H1 (cell line): ENCODE results near the gene UBL5. TPM values are rescaled to one million over a fixed set of nuclear protein-coding genes. Genes with fewer than 3 reads are reported as not detected.

ENCODE experiments used
- CTCF ChIA-PET: fragments of 300-600 bp; sonication (Branson Sonifier 250); formaldehyde crosslinking; loops from one replicate; lab custom pipeline; 2021; ENCODE audit not compliant: partially characterized antibody; lab: Charles Lee
- POLR2A ChIA-PET: fragments of 300-600 bp; sonication (Branson Sonifier 250); formaldehyde crosslinking; loops from one replicate; lab custom pipeline; 2021; ENCODE audit warnings: inconsistent platforms; ENCODE audit not compliant: partially characterized antibody; lab: Charles Lee
- DNase-seq, 2 experiments: peaks; one replicate each; pipeline versions ENCODE4 v3.0.0 to v3.0.0-alpha.2; 2010 to 2022; ENCODE audit warnings: low spot score in 2 of 2, low read depth in 1 of 2, mixed read lengths in 1 of 2
- FAIRE-seq: peaks from 2 replicates; lab custom pipeline; 2011; peaks lifted over from hg19 to GRCh38; lab: Jason Lieb, UNC
- H2AFZ ChIP-seq: 2 replicates; pipeline ENCODE4 v1.8.1; 2012; ENCODE audit warnings: low read length, inconsistent platforms
- H2AK5ac ChIP-seq: 2 replicates; pipeline ENCODE4 v1.6.1; 2013; ENCODE audit warnings: low read depth, low read length
- H2BK120ac ChIP-seq: replicated peaks from 2 replicates; pipeline ENCODE3; 2013; ENCODE audit warnings: low read depth, low read length, inconsistent platforms
- H2BK12ac ChIP-seq: 2 replicates; pipeline ENCODE4 v1.6.1; 2013; ENCODE audit warnings: low read depth, low read length
- H2BK15ac ChIP-seq: 2 replicates; pipeline ENCODE4 v1.6.1; 2013; ENCODE audit warnings: low read length
- H2BK20ac ChIP-seq: 2 replicates; pipeline ENCODE4 v1.6.1; 2013; ENCODE audit warnings: low read length
- H2BK5ac ChIP-seq: 2 replicates; pipeline ENCODE4 v1.6.1; 2013; ENCODE audit warnings: low read depth, low read length
- H3K14ac ChIP-seq: 2 replicates; pipeline ENCODE4 v1.6.1; 2013; ENCODE audit warnings: inconsistent platforms; ENCODE audit not compliant: insufficient read length
- H3K18ac ChIP-seq: 2 replicates; pipeline ENCODE4 v1.6.1; 2013; ENCODE audit warnings: low read length; ENCODE audit errors: extremely low read depth
- H3K23ac ChIP-seq: 2 replicates; pipeline ENCODE4 v1.6.1; 2013; ENCODE audit warnings: inconsistent platforms; ENCODE audit not compliant: insufficient read length
- H3K23me2 ChIP-seq: 2 replicates; pipeline ENCODE4 v1.6.1; 2013; ENCODE audit warnings: low read depth, low read length
- H3K27ac ChIP-seq: 2 replicates; pipeline ENCODE4 v1.6.1; 2011; ENCODE audit warnings: low read depth, low read length, inconsistent platforms
- H3K27me3 ChIP-seq, 4 experiments: replicated peaks in 1 of 4; 1 replicate in 1 of 4; 2 replicates in 3 of 4; pipeline versions ENCODE4 v1.6.1 to v1.8.1; 2011 to 2013; ENCODE audit warnings: low read length in 3 of 4, mild to moderate bottlenecking in 3 of 4, inconsistent platforms in 2 of 4, mixed read lengths in 2 of 4, moderate library complexity in 1 of 4; ENCODE audit not compliant: control insufficient read depth in 3 of 4, insufficient read depth in 3 of 4; ENCODE audit errors: extremely low read depth in 1 of 4
- H3K36me3 ChIP-seq, 4 experiments: 2 replicates each; pipeline versions ENCODE4 v1.6.1 to v1.8.1; 2011 to 2013; ENCODE audit warnings: mild to moderate bottlenecking in 4 of 4, low read length in 3 of 4, moderate library complexity in 2 of 4, control low read depth in 1 of 4, inconsistent platforms in 1 of 4; ENCODE audit not compliant: insufficient read depth in 4 of 4, control insufficient read depth in 2 of 4
- H3K4ac ChIP-seq: replicated peaks from 2 replicates; pipeline ENCODE3; 2013; ENCODE audit warnings: low read length, low read depth, mixed read lengths, inconsistent platforms; ENCODE audit not compliant: insufficient read length
- H3K4me1 ChIP-seq, 4 experiments: replicated peaks in 1 of 4; 1 replicate in 1 of 4; 2 replicates in 3 of 4; pipeline versions ENCODE4 v1.6.1 to v1.8.1; 2011 to 2013; ENCODE audit warnings: low read length in 3 of 4, inconsistent platforms in 2 of 4, mixed read lengths in 1 of 4; ENCODE audit not compliant: insufficient read depth in 4 of 4, control insufficient read depth in 3 of 4
- H3K4me2 ChIP-seq, 2 experiments: 2 replicates each; pipeline versions ENCODE4 v1.6.1 to v1.8.1; 2011 to 2013; ENCODE audit warnings: low read depth in 2 of 2, low read length in 2 of 2, control low read depth in 1 of 2, inconsistent platforms in 1 of 2, mild to moderate bottlenecking in 1 of 2; ENCODE audit not compliant: insufficient read depth in 1 of 2
- H3K4me3 ChIP-seq, 4 experiments: fragments of 200-600, 300-600 bp in 1 of 4; sonication (generic), shearing (Covaris generic), sonication (Bioruptor Twin) in 1 of 4; 2 replicates each; pipeline versions ENCODE4 v1.5.1 to v1.8.1; 2011 to 2016; ENCODE audit warnings: low read length in 4 of 4, low read depth in 3 of 4, control low read depth in 2 of 4, inconsistent platforms in 2 of 4, mild to moderate bottlenecking in 2 of 4, mixed read lengths in 1 of 4, moderate library complexity in 1 of 4; ENCODE audit not compliant: insufficient read depth in 2 of 4; ENCODE audit errors: extremely low read depth in 1 of 4
- H3K56ac ChIP-seq: replicated peaks from 2 replicates; pipeline ENCODE3; 2013; ENCODE audit warnings: low read depth, mild to moderate bottlenecking, mixed read lengths, low read length, inconsistent platforms; ENCODE audit not compliant: insufficient read length
- H3K79me1 ChIP-seq: 2 replicates; pipeline ENCODE4 v1.6.1; 2013; ENCODE audit warnings: low read depth, low read length, control low read depth
- H3K79me2 ChIP-seq, 2 experiments: 2 replicates each; pipeline versions ENCODE4 v1.6.1 to v1.8.1; 2012 to 2013; ENCODE audit warnings: low read length in 2 of 2, mild to moderate bottlenecking in 2 of 2, inconsistent platforms in 1 of 2; ENCODE audit not compliant: insufficient read depth in 2 of 2, control insufficient read depth in 1 of 2
- H3K9ac ChIP-seq, 4 experiments: replicated peaks in 1 of 4; 1 replicate in 1 of 4; 2 replicates in 3 of 4; pipeline versions ENCODE4 v1.6.1 to v1.8.1; 2011 to 2013; ENCODE audit warnings: low read depth in 3 of 4, low read length in 3 of 4, control low read depth in 2 of 4, mild to moderate bottlenecking in 2 of 4, moderate library complexity in 2 of 4, inconsistent platforms in 1 of 4; ENCODE audit errors: extremely low read depth in 1 of 4
- H3K9me3 ChIP-seq, 2 experiments: 2 replicates each; pipeline versions ENCODE4 v1.6.1 to v1.8.1; 2012 to 2013; ENCODE audit warnings: mild to moderate bottlenecking in 2 of 2, moderate library complexity in 2 of 2, control low read depth in 1 of 2, inconsistent platforms in 1 of 2, low read depth in 1 of 2, low read length in 1 of 2, mixed read lengths in 1 of 2; ENCODE audit not compliant: insufficient read depth in 2 of 2
- H4K20me1 ChIP-seq, 2 experiments: replicated peaks in 1 of 2; 2 replicates each; pipeline versions ENCODE3 to v1.8.1; 2011 to 2013; ENCODE audit warnings: inconsistent platforms in 2 of 2, low read length in 2 of 2, mild to moderate bottlenecking in 1 of 2; ENCODE audit not compliant: insufficient read depth in 2 of 2, control insufficient read depth in 1 of 2
- H4K5ac ChIP-seq: 2 replicates; pipeline ENCODE4 v1.6.1; 2013; ENCODE audit warnings: low read length, low read depth, mixed read lengths, inconsistent platforms; ENCODE audit not compliant: insufficient read length
- H4K8ac ChIP-seq: 2 replicates; pipeline ENCODE4 v1.8.0; 2013; ENCODE audit warnings: mild to moderate bottlenecking, moderate library complexity, low read length, inconsistent platforms; ENCODE audit not compliant: insufficient read depth; ENCODE audit errors: extremely low read depth
- H4K91ac ChIP-seq: replicated peaks from 2 replicates; pipeline ENCODE3; 2013; ENCODE audit warnings: low read length, mixed read lengths, inconsistent platforms; ENCODE audit not compliant: insufficient read length
- CHD1 ChIP-seq: IDR thresholded peaks from 2 replicates; pipeline ENCODE4 v1.6.1; 2012; ENCODE audit warnings: low read depth, low read length, improper control_type of control experiment
- GABPA ChIP-seq: IDR thresholded peaks from 2 replicates; pipeline ENCODE4 v1.6.1; 2011; ENCODE audit warnings: mild to moderate bottlenecking, low read length, moderate library complexity, borderline replicate concordance; ENCODE audit not compliant: insufficient read depth
- GTF2F1 ChIP-seq: IDR thresholded peaks from 2 replicates; pipeline ENCODE4 v1.6.1; 2012; ENCODE audit warnings: low read depth, low read length, improper control_type of control experiment, borderline replicate concordance
- KDM1A ChIP-seq: fragments of 200-600, 300-600 bp; sonication (generic); IDR thresholded peaks from 2 replicates; pipeline ENCODE4 v1.7.1; 2016; ENCODE audit warnings: mild to moderate bottlenecking, low read length, borderline replicate concordance
- MAFK ChIP-seq: IDR thresholded peaks from 2 replicates; pipeline ENCODE4 v1.6.1; 2012; ENCODE audit warnings: low read depth, mild to moderate bottlenecking, improper control_type of control experiment, low read length
- POLR2AphosphoS5 ChIP-seq: IDR thresholded peaks from 2 replicates; pipeline ENCODE4 v1.6.1; 2011; ENCODE audit warnings: low read depth, low read length
- RNF2 ChIP-seq: fragments of 200-900, 300-1000 bp; sonication (generic); IDR thresholded peaks from 2 replicates; pipeline ENCODE4 v1.7.1; 2016; ENCODE audit warnings: borderline replicate concordance, low read depth, mild to moderate bottlenecking, antibody characterized with exemption, low read length; ENCODE audit not compliant: poor library complexity, severe bottlenecking; ENCODE audit errors: missing control alignments
- SAP30 ChIP-seq: fragments of 300-600 bp; sonication (generic); IDR thresholded peaks from 2 replicates; pipeline ENCODE4 v1.7.1; 2012; ENCODE audit warnings: low read length, moderate library complexity, mild to moderate bottlenecking, inconsistent platforms; ENCODE audit not compliant: insufficient read depth, insufficient replicate concordance
- ZNF274 ChIP-seq: IDR thresholded peaks from 2 replicates; pipeline ENCODE4 v1.7.0; 2012; ENCODE audit warnings: low read length, borderline replicate concordance; ENCODE audit errors: extremely low read depth
- WGBS, 2 experiments: shearing (Covaris generic) in 1 of 2; methylation state at CpG; one replicate each; pipeline versions ENCODE4 v1.1.6 to v1.1.7; 2013 to 2015; ENCODE audit warnings: low lambda C conversion rate in 2 of 2, mixed read lengths in 2 of 2, inconsistent platforms in 1 of 2, low coverage in 1 of 2, missing lambda C conversion rate in 1 of 2; ENCODE audit not compliant: insufficient replicate concordance in 2 of 2, insufficient coverage in 1 of 2, insufficient read length in 1 of 2; ENCODE audit errors: extremely low coverage in 1 of 2, missing lambda C conversion rate in 1 of 2; 5-methylcytosine and 5-hydroxymethylcytosine counted together
- polyA plus RNA-seq, 7 experiments: library from polyadenylated mRNA; depleted of rRNA in 3 of 7; stranded (reverse) in 5 of 7; unstranded in 2 of 7; fragments of >200 nt in 5 of 7; fragments of 200-250 nt in 2 of 7; gene quantifications; 1 replicate in 5 of 7; 2 replicates in 1 of 7; 4 replicates in 1 of 7; pipeline versions ENCODE4 v1.2.1 to v1.2.3, GENCODE V29; 2011 to 2013; ENCODE audit warnings: missing spikeins in 2 of 7, mixed read lengths in 2 of 7
- total RNA-seq: library from RNA; stranded (reverse); fragmentation: NEBNext Ultra II Directional; extraction: Animal tissue kit (Norgen Biotek cat#: 25700); gene quantifications from 2 replicates; pipeline ENCODE4 v1.2.1, GENCODE V29; 2021

The UBL5 gene
- total and polyA plus RNA-seq, 2 of the 8 experiments (the other 6 are each of a cell fraction or from before 2014, with no cell fraction given) = 416 to 1,209 TPM

DNA sequence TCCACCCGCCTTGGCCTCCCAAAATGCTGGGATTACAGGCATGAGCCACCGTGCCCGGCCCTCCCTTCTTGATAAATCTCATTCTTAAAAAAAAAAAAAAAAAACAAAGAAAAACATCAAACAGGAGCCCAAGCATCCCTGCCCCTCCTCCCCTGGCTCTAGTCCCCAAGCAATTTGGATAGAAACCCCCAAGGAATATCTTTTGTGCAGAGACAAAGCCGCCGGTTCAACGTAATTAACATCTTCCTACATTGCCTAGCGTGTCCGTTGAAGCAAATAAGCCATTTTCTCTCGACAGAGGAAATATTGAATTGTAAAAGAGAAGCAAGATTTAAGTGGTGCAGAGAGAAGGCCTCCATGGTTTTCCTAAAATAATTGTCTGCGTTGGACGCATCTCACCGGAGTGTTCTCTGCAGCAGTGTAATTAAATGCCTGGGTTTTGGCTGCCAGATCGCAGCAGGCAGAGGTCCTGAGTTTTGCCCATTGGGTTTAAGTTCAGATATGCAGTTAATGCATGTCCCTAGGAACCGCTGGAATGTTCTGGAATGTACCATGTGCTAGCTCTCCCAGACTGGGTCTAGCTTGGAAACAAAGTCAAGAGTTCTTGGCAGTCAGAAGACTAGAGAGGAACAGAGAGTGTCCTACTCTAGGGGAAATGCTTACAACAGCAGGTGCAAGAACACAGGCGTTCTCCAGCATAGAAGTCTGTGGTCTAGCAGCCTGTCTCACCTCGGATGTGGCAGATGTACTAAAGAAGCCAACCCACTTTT, 38.2 kb downstream of the UBL5 start:
- no peaks in the 10 kb centered on the region for H3K23me2 ChIP-seq
- H3K79me2 ChIP-seq = no peaks in the 10 kb centered on the region
- no peak overlapping the region for H4K91ac ChIP-seq
- H3K9me3 ChIP-seq = no peaks in the 10 kb centered on the region
- ChIA-PET POLR2A (interaction anchor here (1.0 to 2.0 kb wide), 4 partner anchors 10 to 20 kb away, joined by 3 to 5 read pairs (median 4); no protein-coding TSS in a partner anchor), CTCF (interaction anchor here (0.9 kb wide), 1 partner anchor 18 kb away, joined by 4 read pairs; no protein-coding TSS in a partner anchor)
- H2BK20ac ChIP-seq = no peak overlapping the region
- FAIRE-seq (no peak), DNase-seq (no peak)
- H3K56ac ChIP-seq = no peak overlapping the region
- H3K36me3 ChIP-seq = no peaks in the 10 kb centered on the region; a peak in 1 of 8 replicates
- peak overlapping the region in 1 of 2 experiments; percentile 41; a peak in 2 of 4 replicates for H3K4me2 ChIP-seq
- 85% methylated on average over 16 of the region's 16 CpGs; no CpG with 5 or more reads in 1 of the 2 experiments for WGBS, 2 experiments
- H2BK120ac ChIP-seq = peak overlapping the region; percentile 19
- H2BK5ac ChIP-seq = no peak overlapping the region
- H3K4me1 ChIP-seq = peaks cover 0 to 7% (median 4%) of the 10 kb centered on the region in 4 experiments; a peak in 3 of 7 replicates
- H3K27me3 ChIP-seq = no peaks in the 10 kb centered on the region
- no peak overlapping the region for H3K23ac ChIP-seq
- peaks cover 0 to 2% of the 10 kb centered on the region in 2 experiments for H4K20me1 ChIP-seq
- no peak overlapping the region for H2BK12ac ChIP-seq
- no peak overlapping the region for H3K18ac ChIP-seq
- H2AFZ ChIP-seq = no peak overlapping the region
- H3K4me3 ChIP-seq = no peak overlapping the region
- no peak overlapping the region for H2AK5ac ChIP-seq
- H3K14ac ChIP-seq = no peak overlapping the region
- H4K8ac ChIP-seq = no peak overlapping the region
- no peak overlapping the region for H3K4ac ChIP-seq
- H3K79me1 ChIP-seq = peaks cover 2% of the 10 kb centered on the region; the same call in 1 of the 2 replicates
- H3K27ac ChIP-seq = no peak overlapping the region
- H3K9ac ChIP-seq = no peak overlapping the region; a peak in 1 of 7 replicates
- H4K5ac ChIP-seq = no peak overlapping the region
- H2BK15ac ChIP-seq = no peak overlapping the region
- TF ChIP-seq ZNF274 (no peak), CHD1 (no peak), KDM1A (no peak), MAFK (no peak), POLR2AphosphoS5 (no peak), GTF2F1 (no peak), SAP30 (no peak), GABPA (no peak), RNF2 (no peak)
